GM23338 (cell line): ENCODE results near the gene IQGAP1. TPM values are rescaled to one million over a fixed set of nuclear protein-coding genes. Genes with fewer than 3 reads are reported as not detected.

ENCODE experiments used
- ATAC-seq: fragments of 200-7000 bp; cut with Tn5 transposase; 3 replicates; pipeline ENCODE4 v1.9.1; 2020
- DNase-seq: peaks from one replicate; pipeline ENCODE4 v3.0.0-alpha.2; 2015; ENCODE audit warnings: low spot score
- H2AFZ ChIP-seq: fragments of 200-600 bp; sonication (generic); 2 replicates; pipeline ENCODE4 v1.8.0; 2016; ENCODE audit warnings: antibody characterized with exemption, mild to moderate bottlenecking, moderate library complexity
- H3F3A ChIP-seq: fragments of 200-600 bp; sonication (generic); replicated peaks from 2 replicates; pipeline ENCODE4 v1.8.0; 2017; ENCODE audit warnings: antibody characterized with exemption, mixed run types, low read depth
- H3K27ac ChIP-seq: fragments of 200-600 bp; sonication (generic); 2 replicates; pipeline ENCODE4 v1.6.1; 2016; ENCODE audit warnings: low read depth
- H3K27me3 ChIP-seq: fragments of 200-600 bp; sonication (generic); 2 replicates; pipeline ENCODE4 v1.8.0; 2016; ENCODE audit warnings: mild to moderate bottlenecking, mixed run types, moderate library complexity; ENCODE audit not compliant: insufficient read depth
- H3K36me3 ChIP-seq: fragments of 200-600 bp; sonication (generic); 2 replicates; pipeline ENCODE4 v1.8.0; 2016; ENCODE audit warnings: mild to moderate bottlenecking; ENCODE audit not compliant: insufficient read depth
- H3K4me1 ChIP-seq: fragments of 200-600 bp; sonication (generic); 2 replicates; pipeline ENCODE4 v1.8.0; 2016; ENCODE audit warnings: mild to moderate bottlenecking, moderate library complexity; ENCODE audit not compliant: insufficient read depth
- H3K4me2 ChIP-seq: fragments of 200-600 bp; sonication (generic); 2 replicates; pipeline ENCODE4 v1.7.1; 2017; ENCODE audit warnings: mixed run types
- H3K4me3 ChIP-seq: fragments of 200-600 bp; sonication (generic); 2 replicates; pipeline ENCODE4 v1.6.1; 2016; ENCODE audit warnings: mixed run types
- H3K79me2 ChIP-seq: fragments of 200-600 bp; sonication (generic); replicated peaks from 2 replicates; pipeline ENCODE4 v1.8.0; 2017; ENCODE audit warnings: mild to moderate bottlenecking; ENCODE audit not compliant: insufficient read depth
- H3K9me2 ChIP-seq: fragments of 200-600 bp; sonication (generic); 2 replicates; pipeline ENCODE4 v1.8.0; 2017; ENCODE audit not compliant: insufficient read depth
- H4K20me1 ChIP-seq: fragments of 200-600 bp; sonication (generic); replicated peaks from 2 replicates; pipeline ENCODE4 v1.8.0; 2017; ENCODE audit warnings: mild to moderate bottlenecking; ENCODE audit not compliant: insufficient read depth
- H3K27ac Mint-ChIP-seq: 2 replicates; pipeline ENCODE4 v1.8.0; 2020; ENCODE audit warnings: inconsistent platforms, mild to moderate bottlenecking, moderate library complexity, mixed read lengths
- H3K27me3 Mint-ChIP-seq: 3 replicates; pipeline ENCODE4 v1.8.0; 2022; ENCODE audit warnings: low read depth, mild to moderate bottlenecking, moderate library complexity, mixed read lengths, inconsistent platforms; ENCODE audit not compliant: insufficient read depth, poor library complexity
- H3K36me3 Mint-ChIP-seq: 3 replicates; pipeline ENCODE4 v1.8.0; 2021; ENCODE audit warnings: low read depth, mild to moderate bottlenecking, inconsistent platforms, moderate library complexity, mixed read lengths
- H3K4me1 Mint-ChIP-seq: 3 replicates; pipeline ENCODE4 v1.8.0; 2020; ENCODE audit warnings: mild to moderate bottlenecking, inconsistent platforms, mixed read lengths
- H3K4me3 Mint-ChIP-seq: 3 replicates; pipeline ENCODE4 v1.8.0; 2021; ENCODE audit warnings: moderate library complexity, mild to moderate bottlenecking, inconsistent platforms, mixed read lengths
- H3K9me3 Mint-ChIP-seq: 3 replicates; pipeline ENCODE4 v1.8.0; 2020; ENCODE audit warnings: moderate library complexity, mild to moderate bottlenecking, inconsistent platforms, mixed read lengths
- CREB1 ChIP-seq: fragments of 250-450 bp; sonication (Bioruptor Pico); IDR thresholded peaks from 2 replicates; pipeline ENCODE4 v1.5.0; 2020; ENCODE audit warnings: low read depth, mild to moderate bottlenecking, moderate library complexity
- CTCF ChIP-seq, 2 experiments: fragments of 200-600 bp in 1 of 2; sonication (generic) in 1 of 2; conservative IDR thresholded peaks; 2 replicates each; pipeline versions ENCODE4 v1.5.1 to v1.6.1; 2016 to 2017; ENCODE audit warnings: antibody characterized with exemption in 2 of 2, low read depth in 2 of 2, mild to moderate bottlenecking in 2 of 2, moderate library complexity in 1 of 2
- ETS1 ChIP-seq: IDR thresholded peaks from 2 replicates; pipeline ENCODE4 v1.6.1; 2016; ENCODE audit warnings: antibody characterized with exemption
- EZH2 ChIP-seq: fragments of 200-600 bp; sonication (generic); IDR thresholded peaks from one replicate; pipeline ENCODE4 v1.8.0; 2017; ENCODE audit warnings: antibody characterized with exemption, mild to moderate bottlenecking, low read depth; ENCODE audit not compliant: unreplicated experiment
- EZH2phosphoT487 ChIP-seq: fragments of 200-600 bp; sonication (generic); IDR thresholded peaks from one replicate; pipeline ENCODE4 v1.8.1; 2018; ENCODE audit warnings: antibody characterized with exemption; ENCODE audit not compliant: unreplicated experiment
- JUNB ChIP-seq: IDR thresholded peaks from one replicate; pipeline ENCODE4 v1.6.1; 2016; ENCODE audit warnings: antibody characterized with exemption; ENCODE audit not compliant: unreplicated experiment
- NANOG ChIP-seq: IDR thresholded peaks from 2 replicates; pipeline ENCODE4 v1.6.1; 2016; ENCODE audit warnings: antibody characterized with exemption, borderline replicate concordance
- POLR2AphosphoS5 ChIP-seq: IDR thresholded peaks from 2 replicates; pipeline ENCODE4 v1.6.1; 2016; ENCODE audit warnings: antibody characterized with exemption, low read depth
- REST ChIP-seq: IDR thresholded peaks from one replicate; pipeline ENCODE4 v1.6.1; 2018; ENCODE audit warnings: antibody characterized with exemption; ENCODE audit not compliant: unreplicated experiment
- STAT1 ChIP-seq: IDR thresholded peaks from one replicate; pipeline ENCODE4 v1.6.1; 2016; ENCODE audit warnings: antibody characterized with exemption; ENCODE audit not compliant: unreplicated experiment
- ZNF114 ChIP-seq: fragments of 250-450 bp; sonication (Bioruptor Pico); IDR thresholded peaks from 2 replicates; pipeline ENCODE4 v1.5.0; 2020; ENCODE audit warnings: mild to moderate bottlenecking, moderate library complexity
- ZNF331 ChIP-seq: fragments of 250-450 bp; sonication (Bioruptor Pico); IDR thresholded peaks from 2 replicates; pipeline ENCODE4 v1.5.0; 2020; ENCODE audit warnings: low read depth, mild to moderate bottlenecking, moderate library complexity
- ZNF462 ChIP-seq: fragments of 250-450 bp; sonication (Bioruptor Pico); IDR thresholded peaks from 2 replicates; pipeline ENCODE4 v1.5.0; 2020; ENCODE audit warnings: mild to moderate bottlenecking, moderate library complexity
- polyA plus RNA-seq: library from polyadenylated mRNA; unstranded; fragments of >200 nt; fragmentation: Nextera tagmentation; extraction: Ambion mirVana; gene quantifications from 2 replicates; pipeline ENCODE4 v1.2.1, GENCODE V29; 2016
- total RNA-seq: library from RNA; depleted of rRNA; stranded (reverse); fragments of >200 nt; shearing (Covaris generic); gene quantifications from 2 replicates; pipeline ENCODE4 v1.2.3, GENCODE V29; 2014

Gene IQGAP1
- total and polyA plus RNA-seq, 2 experiments from 2014 or later: 92.7 to 159 TPM

- Histone ChIP-seq H3K36me3 (no peaks in the 10 kb centered on the region), H3F3A (no peaks in the 10 kb centered on the region), H3K79me2 (no peaks in the 10 kb centered on the region), H3K4me1 (no peaks in the 10 kb centered on the region), H4K20me1 (no peaks in the 10 kb centered on the region), H3K27ac (no peak overlapping the region), H3K4me2 (no peak overlapping the region), H2AFZ (no peak overlapping the region), H3K9me2 (no peaks in the 10 kb centered on the region), H3K4me3 (no peak overlapping the region), H3K27me3 (no peaks in the 10 kb centered on the region)
- Mint-ChIP-seq H3K27ac (no peak overlapping the region), H3K27me3 (peaks cover 4% of the 10 kb centered on the region), H3K9me3 (no peaks in the 10 kb centered on the region), H3K4me1 (no peaks in the 10 kb centered on the region; the same call in 2 of the 3 replicates), H3K36me3 (no peaks in the 10 kb centered on the region), H3K4me3 (no peak overlapping the region)
- DNase-seq (no peak), ATAC-seq (no peak)
- TF ChIP-seq JUNB (no peak), CTCF (conservative IDR thresholded peaks at IDR 0.05; ENCODE audit: low read depth in 2 of 2) (no peak), EZH2 (no peak), ZNF331 (no peak), ZNF114 (CRISPR knock-in tag) (no peak), NANOG (no peak), ZNF462 (no peak), ETS1 (no peak), EZH2phosphoT487 (no peak), POLR2AphosphoS5 (no peak), STAT1 (no peak), CREB1 (CRISPR knock-in tag) (no peak), REST (no peak)
Measured at GRCh38 chr15:90338532-90338931, 49.5 kb upstream of the IQGAP1 start.
